SKM-1 treated with dmso at 0.1 percent for 144 hours (cell line): Measurements from ENCODE around the gene CT83.

Experiments used
- DNase-seq: peaks from one replicate; lab custom pipeline; 2025; ENCODE audit not compliant: unreplicated experiment; lab: John Stamatoyannopoulos, UW

CT83 gene, protein sequence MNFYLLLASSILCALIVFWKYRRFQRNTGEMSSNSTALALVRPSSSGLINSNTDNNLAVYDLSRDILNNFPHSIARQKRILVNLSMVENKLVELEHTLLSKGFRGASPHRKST

DNA sequence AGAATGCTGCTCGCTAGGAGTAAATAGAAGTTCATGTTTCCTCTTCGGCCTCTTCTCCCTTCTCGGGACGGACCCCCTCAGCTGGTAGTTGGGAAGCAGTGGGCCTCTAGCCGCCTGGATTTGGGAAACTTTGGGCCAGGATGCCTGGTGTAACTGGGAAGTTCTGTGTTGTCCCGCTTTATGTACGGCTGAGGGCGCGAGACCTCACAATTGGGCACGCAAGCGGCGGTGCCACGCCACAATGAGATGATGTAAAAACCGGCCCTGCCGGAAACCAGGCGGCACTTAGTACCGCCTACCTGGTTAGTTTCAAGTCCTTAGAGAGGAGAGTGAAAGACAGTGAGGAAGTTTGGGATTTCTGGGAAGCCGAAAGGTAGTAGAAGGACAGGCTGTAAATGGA lies at the start of gene CT83:
Gene CT83, minus strand, starts transcription at position 155 of the 400 bp plus-strand sequence. Its CDS starts 120 bp downstream, at position 35.
- no peak for DNase-seq

DNA sequence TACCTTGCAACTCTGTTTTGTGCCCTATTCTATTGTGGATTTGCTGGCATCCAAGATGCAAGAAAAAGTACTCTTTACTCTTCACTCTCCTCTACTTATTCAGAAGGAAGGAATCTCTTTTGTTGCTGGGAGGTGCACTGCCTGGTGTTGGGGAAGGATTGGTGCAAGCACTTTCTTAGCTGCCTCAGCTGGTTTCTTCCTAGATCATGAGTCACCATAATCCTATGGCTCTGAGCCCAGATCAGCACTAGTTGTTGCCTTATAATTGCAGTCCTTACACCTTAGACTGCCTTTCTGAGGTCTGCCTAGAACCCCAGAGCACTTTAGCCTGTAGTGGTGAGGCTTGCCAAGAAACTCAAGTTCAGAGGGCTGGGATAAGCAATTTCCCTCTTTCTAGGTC lies 37.0 kb upstream of the CT83 start:
- DNase-seq = no peak

DNA sequence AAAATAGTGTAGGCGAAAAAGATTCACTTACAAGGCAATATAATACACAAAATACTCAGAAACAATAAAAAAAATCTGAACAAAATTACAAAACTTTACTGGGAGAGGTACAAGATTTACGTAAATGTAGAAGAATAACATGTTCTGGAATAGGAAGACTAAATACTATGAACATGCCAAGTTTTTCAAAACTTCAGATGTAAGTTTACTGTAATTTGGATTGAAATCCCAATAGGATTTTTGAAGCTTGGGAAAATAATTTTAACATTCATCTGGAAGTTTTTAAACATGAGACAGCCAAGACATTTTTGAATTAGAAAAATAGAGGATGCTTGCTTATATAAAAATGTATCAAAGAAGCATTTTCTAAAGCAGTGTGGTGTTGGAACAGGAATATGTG lies 30.5 kb upstream of the CT83 start:
- no peak for DNase-seq

- no peak for DNase-seq
These were observed 27.3 kb upstream of the CT83 start for GRCh38 chrX:116490104-116490503.

DNA sequence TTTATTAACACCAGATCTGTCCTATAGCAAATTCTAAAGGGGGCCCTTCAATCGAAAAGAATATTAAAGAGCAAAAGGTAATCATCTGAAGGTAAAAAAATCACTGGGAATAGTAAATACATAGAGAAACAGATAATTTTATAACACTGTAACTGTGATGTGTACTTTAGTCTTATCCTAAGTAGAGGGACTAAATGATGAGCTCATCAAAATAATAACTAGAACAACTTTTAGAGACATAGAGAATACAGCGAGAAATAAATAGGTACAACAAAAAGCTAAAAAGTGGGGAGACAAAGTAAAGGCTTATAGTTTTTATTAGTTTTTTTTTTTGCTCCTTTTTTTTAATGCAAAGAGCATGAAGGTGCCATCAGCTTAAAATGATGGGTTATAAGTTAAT lies 17.3 kb upstream of the CT83 start:
- DNase-seq = no peak

GRCh38 chrX:116449156-116449555 lies 13.6 kb downstream of the CT83 start:
- DNase-seq = no peak

GRCh38 chrX:116436358-116436816 lies 26.4 kb downstream of the CT83 start, which contains the start of gene SLC6A14:
SLC6A14 (plus strand) TSS chrX:116436606; CDS start chrX:116436710, 104 bp downstream.
- no peak for DNase-seq

DNA sequence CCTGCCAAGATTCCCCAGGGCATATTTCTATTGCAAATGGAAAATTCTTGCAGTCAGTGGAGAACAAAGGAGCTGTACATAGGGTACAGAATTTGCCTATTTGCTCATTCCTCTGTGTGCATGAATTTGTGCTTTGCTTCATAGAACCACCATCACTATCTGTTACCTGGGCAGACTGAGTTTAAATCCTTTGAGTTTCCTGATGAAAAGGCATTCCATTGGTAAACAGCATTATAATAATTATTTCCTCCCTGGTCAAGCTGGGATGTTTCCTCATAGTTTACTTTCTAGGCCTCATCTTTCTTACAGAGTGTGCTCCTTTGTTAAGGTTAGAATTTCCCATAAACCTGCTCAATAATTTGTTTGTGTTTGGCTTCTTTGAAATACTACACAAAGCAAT lies 27.2 kb downstream of the CT83 start:
- DNase-seq = no peak

- no peak for DNase-seq
These were observed 34.8 kb downstream of the CT83 start for GRCh38 chrX:116427978-116428377.

- DNase-seq = no peak
These were observed 44.8 kb downstream of the CT83 start for GRCh38 chrX:116417968-116418367.

- no peak for DNase-seq
These were observed 45.6 kb downstream of the CT83 start for GRCh38 chrX:116417214-116417613.

- DNase-seq = no peak
These were observed 49.5 kb downstream of the CT83 start for GRCh38 chrX:116413273-116413672.
